Liver (tissue), 3 donors: ENCODE results near the gene CFAP77.

Experiments
- JUND ChIP-seq, 2 donors: IDR thresholded peaks; 2 replicates each; pipeline ENCODE4 v1.6.1; 2016; ENCODE audit warnings: antibody characterized with exemption in 2 of 2
- RAD21 ChIP-seq, 2 donors: IDR thresholded peaks; 2 replicates each; pipeline ENCODE4 v1.6.1; 2016; ENCODE audit warnings: antibody characterized with exemption in 2 of 2, mild to moderate bottlenecking in 2 of 2
- SP1 ChIP-seq: IDR thresholded peaks from 2 replicates; pipeline ENCODE4 v1.6.1; 2018; ENCODE audit warnings: antibody characterized with exemption, mild to moderate bottlenecking
- TF ChIP-seq, protein P1 (sequence below): fragments of 150-350 bp; IDR thresholded peaks from 2 replicates; pipeline ENCODE4 v1.5.1; 2017; ENCODE audit warnings: improper control_type of control experiment, low read depth, low read length; ENCODE audit not compliant: missing input control
- donor health status: healthy.
- donor health status: healthy.

DNA sequence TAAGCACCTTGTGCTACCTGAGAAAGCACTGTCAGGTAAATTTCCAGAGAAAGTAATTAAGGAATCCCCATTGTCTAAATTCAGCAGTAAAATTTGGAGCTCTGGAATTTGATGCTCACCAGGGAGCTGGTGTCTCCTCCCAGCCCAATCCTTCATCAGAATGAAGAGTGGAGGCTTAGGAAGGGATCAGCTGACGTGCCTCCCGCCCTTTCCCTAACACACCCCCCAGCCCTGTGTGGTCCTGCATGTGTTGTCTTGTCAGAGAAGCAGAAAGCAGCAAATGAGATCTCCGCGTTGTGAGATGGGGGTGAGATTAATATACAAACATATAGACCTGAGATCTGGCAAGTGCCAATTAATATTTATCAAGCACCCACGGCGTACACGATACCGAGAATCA lies 145.5 kb downstream of the CFAP77 start:
- TF ChIP-seq RAD21 (IDR thresholded peaks at IDR 0.05): no peak
- TF ChIP-seq, protein P1, sequence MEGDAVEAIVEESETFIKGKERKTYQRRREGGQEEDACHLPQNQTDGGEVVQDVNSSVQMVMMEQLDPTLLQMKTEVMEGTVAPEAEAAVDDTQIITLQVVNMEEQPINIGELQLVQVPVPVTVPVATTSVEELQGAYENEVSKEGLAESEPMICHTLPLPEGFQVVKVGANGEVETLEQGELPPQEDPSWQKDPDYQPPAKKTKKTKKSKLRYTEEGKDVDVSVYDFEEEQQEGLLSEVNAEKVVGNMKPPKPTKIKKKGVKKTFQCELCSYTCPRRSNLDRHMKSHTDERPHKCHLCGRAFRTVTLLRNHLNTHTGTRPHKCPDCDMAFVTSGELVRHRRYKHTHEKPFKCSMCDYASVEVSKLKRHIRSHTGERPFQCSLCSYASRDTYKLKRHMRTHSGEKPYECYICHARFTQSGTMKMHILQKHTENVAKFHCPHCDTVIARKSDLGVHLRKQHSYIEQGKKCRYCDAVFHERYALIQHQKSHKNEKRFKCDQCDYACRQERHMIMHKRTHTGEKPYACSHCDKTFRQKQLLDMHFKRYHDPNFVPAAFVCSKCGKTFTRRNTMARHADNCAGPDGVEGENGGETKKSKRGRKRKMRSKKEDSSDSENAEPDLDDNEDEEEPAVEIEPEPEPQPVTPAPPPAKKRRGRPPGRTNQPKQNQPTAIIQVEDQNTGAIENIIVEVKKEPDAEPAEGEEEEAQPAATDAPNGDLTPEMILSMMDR: no peak
- no peak for TF ChIP-seq SP1
- no peak for TF ChIP-seq JUND (IDR thresholded peaks at IDR 0.05)
